Astrocyte (in vitro differentiated cells and primary cell): ENCODE measurements around the gene ADAM29. TPM values are rescaled to one million over a fixed set of nuclear protein-coding genes. Genes with fewer than 3 reads are reported as not detected.

ENCODE experiments used
- DNase-seq: peaks from one replicate; pipeline ENCODE4 v3.0.0-alpha.2; 2010; ENCODE audit warnings: low read depth
- FAIRE-seq: peaks from 2 replicates; lab custom pipeline; 2011; peaks lifted over from hg19 to GRCh38; lab: Jason Lieb, UNC
- H2AFZ ChIP-seq: 2 replicates; pipeline ENCODE4 v1.6.0; 2012; ENCODE audit warnings: low read depth, low read length, inconsistent platforms
- H3K27ac ChIP-seq: 2 replicates; pipeline ENCODE4 v1.5.1; 2011; ENCODE audit warnings: low read depth, low read length, inconsistent platforms
- H3K27me3 ChIP-seq: 2 replicates; pipeline ENCODE4 v1.6.0; 2011; ENCODE audit warnings: low read length, inconsistent platforms; ENCODE audit not compliant: insufficient read depth
- H3K36me3 ChIP-seq: 2 replicates; pipeline ENCODE4 v1.5.1; 2011; ENCODE audit warnings: low read length, inconsistent platforms; ENCODE audit not compliant: insufficient read depth
- H3K4me1 ChIP-seq: 2 replicates; pipeline ENCODE4 v1.5.1; 2011; ENCODE audit warnings: low read length, inconsistent platforms; ENCODE audit not compliant: insufficient read depth
- H3K4me2 ChIP-seq: 2 replicates; pipeline ENCODE4 v1.6.0; 2012; ENCODE audit warnings: low read length, inconsistent platforms
- H3K4me3 ChIP-seq: 2 replicates; pipeline ENCODE4 v1.5.1; 2011; ENCODE audit warnings: low read depth, mild to moderate bottlenecking, low read length, inconsistent platforms; ENCODE audit not compliant: insufficient read depth
- H3K79me2 ChIP-seq: 2 replicates; pipeline ENCODE4 v1.6.0; 2012; ENCODE audit warnings: mild to moderate bottlenecking, low read length, inconsistent platforms; ENCODE audit not compliant: insufficient read depth
- H3K9ac ChIP-seq: 2 replicates; pipeline ENCODE4 v1.6.0; 2012; ENCODE audit warnings: mild to moderate bottlenecking, low read length, inconsistent platforms
- H3K9me3 ChIP-seq: 2 replicates; pipeline ENCODE4 v1.5.1; 2012; ENCODE audit warnings: low read depth, mild to moderate bottlenecking, low read length, inconsistent platforms; ENCODE audit not compliant: insufficient read depth
- H4K20me1 ChIP-seq: 2 replicates; pipeline ENCODE4 v1.6.0; 2012; ENCODE audit warnings: low read length, inconsistent platforms; ENCODE audit not compliant: insufficient read depth
- H3K27ac Mint-ChIP-seq: one replicate; pipeline ENCODE4 v1.8.0; 2021; ENCODE audit warnings: mild to moderate bottlenecking, mixed read lengths; ENCODE audit not compliant: unreplicated experiment
- H3K27me3 Mint-ChIP-seq: one replicate; pipeline ENCODE4 v1.8.0; 2021; ENCODE audit warnings: low read depth, mixed read lengths; ENCODE audit not compliant: unreplicated experiment
- H3K36me3 Mint-ChIP-seq: one replicate; pipeline ENCODE4 v1.8.0; 2021; ENCODE audit warnings: low read depth, mixed read lengths; ENCODE audit not compliant: unreplicated experiment
- H3K4me1 Mint-ChIP-seq: one replicate; pipeline ENCODE4 v1.8.0; 2021; ENCODE audit warnings: low read depth, mixed read lengths; ENCODE audit not compliant: unreplicated experiment
- H3K4me3 Mint-ChIP-seq: one replicate; pipeline ENCODE4 v1.8.0; 2021; ENCODE audit warnings: mild to moderate bottlenecking, moderate library complexity, mixed read lengths; ENCODE audit not compliant: unreplicated experiment
- H3K9me3 Mint-ChIP-seq: one replicate; pipeline ENCODE4 v1.8.0; 2021; ENCODE audit warnings: mild to moderate bottlenecking, mixed read lengths; ENCODE audit not compliant: unreplicated experiment
- EZH2 ChIP-seq: IDR thresholded peaks from 2 replicates; pipeline ENCODE4 v1.6.1; 2012; ENCODE audit warnings: mild to moderate bottlenecking, low read length, inconsistent platforms; ENCODE audit not compliant: insufficient read depth
- total RNA-seq: library from RNA; stranded (reverse); gene quantifications from 2 replicates; pipeline ENCODE4 v1.2.1, GENCODE V29; 2021
- TF ChIP-seq, protein P1 (sequence below): IDR thresholded peaks from 2 replicates; pipeline ENCODE4 v1.5.1; 2011; ENCODE audit warnings: low read depth, mild to moderate bottlenecking, inconsistent platforms, low read length, moderate library complexity; ENCODE audit not compliant: insufficient read depth

The ADAM29 gene
- total RNA-seq, 1 donor from 2014 or later, result not detected

DNA sequence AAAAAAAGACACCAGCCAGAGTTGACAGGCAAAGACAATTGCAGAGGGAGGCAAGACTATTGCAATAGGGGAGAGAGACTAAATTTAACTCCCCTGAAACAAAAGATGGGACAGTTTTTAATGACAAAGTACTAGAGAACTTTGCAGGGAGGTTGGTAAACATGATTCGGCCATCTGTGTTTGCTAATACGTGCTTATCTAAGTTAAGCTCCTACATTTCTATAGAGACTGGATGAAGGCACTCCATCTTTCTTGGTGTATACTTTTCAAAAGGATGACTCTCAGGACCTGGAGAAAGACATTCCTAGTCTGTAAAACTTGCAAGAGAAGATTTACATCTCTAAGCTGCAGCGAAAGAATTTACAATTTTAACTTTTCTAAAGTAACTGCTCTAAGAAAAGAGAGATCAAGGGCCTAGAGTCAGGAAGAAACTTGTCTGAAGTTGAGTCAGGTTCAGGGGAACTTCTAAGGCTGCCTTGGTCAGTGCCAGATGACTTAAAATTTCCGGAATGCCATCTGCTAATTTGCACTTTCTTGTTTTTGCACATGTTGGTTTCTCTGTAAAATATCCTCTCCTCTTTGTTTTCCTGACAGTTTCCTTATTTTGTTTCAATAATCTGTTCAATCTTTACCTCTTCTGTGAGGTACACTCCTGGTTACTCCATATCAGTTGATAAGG is 10.6 kb downstream of the ADAM29 start:
- Mint-ChIP-seq H3K36me3 (no peaks in the 10 kb centered on the region), H3K9me3 (no peaks in the 10 kb centered on the region), H3K4me3 (no peak overlapping the region), H3K4me1 (no peaks in the 10 kb centered on the region), H3K27me3 (no peaks in the 10 kb centered on the region), H3K27ac (no peak overlapping the region)
- H3K9ac ChIP-seq, result no peak overlapping the region
- H3K4me3 ChIP-seq, result no peak overlapping the region
- no peaks in the 10 kb centered on the region for H3K36me3 ChIP-seq
- H3K27ac ChIP-seq, result no peak overlapping the region
- no peaks in the 10 kb centered on the region for H3K79me2 ChIP-seq
- H3K4me2 ChIP-seq, result no peak overlapping the region
- no peak overlapping the region for H2AFZ ChIP-seq
- DNase-seq (no peak), FAIRE-seq (no peak)
- H3K27me3 ChIP-seq, result no peaks in the 10 kb centered on the region
- no peaks in the 10 kb centered on the region for H4K20me1 ChIP-seq
- no peak for TF ChIP-seq EZH2
- TF ChIP-seq, protein P1, sequence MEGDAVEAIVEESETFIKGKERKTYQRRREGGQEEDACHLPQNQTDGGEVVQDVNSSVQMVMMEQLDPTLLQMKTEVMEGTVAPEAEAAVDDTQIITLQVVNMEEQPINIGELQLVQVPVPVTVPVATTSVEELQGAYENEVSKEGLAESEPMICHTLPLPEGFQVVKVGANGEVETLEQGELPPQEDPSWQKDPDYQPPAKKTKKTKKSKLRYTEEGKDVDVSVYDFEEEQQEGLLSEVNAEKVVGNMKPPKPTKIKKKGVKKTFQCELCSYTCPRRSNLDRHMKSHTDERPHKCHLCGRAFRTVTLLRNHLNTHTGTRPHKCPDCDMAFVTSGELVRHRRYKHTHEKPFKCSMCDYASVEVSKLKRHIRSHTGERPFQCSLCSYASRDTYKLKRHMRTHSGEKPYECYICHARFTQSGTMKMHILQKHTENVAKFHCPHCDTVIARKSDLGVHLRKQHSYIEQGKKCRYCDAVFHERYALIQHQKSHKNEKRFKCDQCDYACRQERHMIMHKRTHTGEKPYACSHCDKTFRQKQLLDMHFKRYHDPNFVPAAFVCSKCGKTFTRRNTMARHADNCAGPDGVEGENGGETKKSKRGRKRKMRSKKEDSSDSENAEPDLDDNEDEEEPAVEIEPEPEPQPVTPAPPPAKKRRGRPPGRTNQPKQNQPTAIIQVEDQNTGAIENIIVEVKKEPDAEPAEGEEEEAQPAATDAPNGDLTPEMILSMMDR, result no peak
- no peaks in the 10 kb centered on the region for H3K4me1 ChIP-seq
- H3K9me3 ChIP-seq, result no peaks in the 10 kb centered on the region

DNA sequence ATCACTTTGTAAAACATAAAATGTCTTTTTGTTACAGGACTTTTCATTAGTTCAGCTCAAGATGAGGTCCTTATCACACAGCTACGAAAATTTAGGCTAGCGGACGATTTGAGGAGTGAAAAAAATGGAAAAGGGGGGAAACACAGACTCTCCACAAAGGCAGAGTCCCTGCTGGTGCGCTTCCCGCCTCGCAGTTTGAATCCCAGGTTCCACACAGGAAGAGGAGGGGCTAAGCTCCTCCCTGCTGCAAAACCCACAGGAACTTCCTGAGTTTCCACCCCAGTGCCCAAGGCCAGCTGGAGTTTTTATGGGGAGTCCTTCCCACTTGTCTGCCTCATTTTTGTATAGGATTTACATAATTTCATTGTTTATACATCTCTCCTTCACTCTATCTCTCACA is 11.2 kb downstream of the ADAM29 start:
- H3K36me3 ChIP-seq, result no peaks in the 10 kb centered on the region
- H3K4me2 ChIP-seq, result no peak overlapping the region
- TF ChIP-seq, protein P1, result no peak
- no peak for TF ChIP-seq EZH2
- no peak overlapping the region for H3K9ac ChIP-seq
- Mint-ChIP-seq H3K4me3 (no peak overlapping the region), H3K36me3 (no peaks in the 10 kb centered on the region), H3K9me3 (no peaks in the 10 kb centered on the region), H3K4me1 (no peaks in the 10 kb centered on the region), H3K27me3 (no peaks in the 10 kb centered on the region), H3K27ac (no peak overlapping the region)
- no peaks in the 10 kb centered on the region for H3K4me1 ChIP-seq
- no peaks in the 10 kb centered on the region for H4K20me1 ChIP-seq
- no peak overlapping the region for H2AFZ ChIP-seq
- no peak overlapping the region for H3K27ac ChIP-seq
- no peak overlapping the region for H3K4me3 ChIP-seq
- H3K79me2 ChIP-seq, result no peaks in the 10 kb centered on the region
- no peak for FAIRE-seq
- H3K27me3 ChIP-seq, result no peaks in the 10 kb centered on the region
- no peak for DNase-seq
- H3K9me3 ChIP-seq, result no peaks in the 10 kb centered on the region

DNA sequence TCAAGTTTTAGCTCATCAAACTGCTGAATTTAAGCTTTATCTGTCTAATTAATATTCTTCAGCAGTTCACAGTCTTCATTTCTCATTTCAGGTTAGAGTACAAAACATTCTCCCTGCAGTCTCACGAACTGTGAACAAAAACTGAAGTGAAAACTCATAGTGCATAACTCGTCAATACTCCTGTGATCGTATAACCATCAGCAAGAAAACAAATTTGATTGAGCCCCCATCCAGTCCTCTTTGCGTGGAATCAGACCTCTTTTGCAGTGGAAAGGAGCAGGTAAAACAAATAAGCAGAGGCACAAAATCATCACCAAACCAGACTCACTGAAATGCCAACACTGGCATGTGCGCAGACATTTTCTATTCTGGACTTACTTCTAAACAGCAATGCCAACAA is 12.7 kb downstream of the ADAM29 start:
- H3K4me3 Mint-ChIP-seq, result no peak overlapping the region
- FAIRE-seq (no peak), DNase-seq (no peak)
- no peak for TF ChIP-seq EZH2
- TF ChIP-seq, protein P1, result no peak
- Histone ChIP-seq H3K4me2 (no peak overlapping the region), H3K36me3 (no peaks in the 10 kb centered on the region), H3K79me2 (no peaks in the 10 kb centered on the region), H2AFZ (no peak overlapping the region), H3K4me1 (no peaks in the 10 kb centered on the region), H3K9me3 (no peaks in the 10 kb centered on the region), H3K27me3 (no peaks in the 10 kb centered on the region), H3K9ac (no peak overlapping the region), H3K4me3 (no peak overlapping the region), H3K27ac (no peak overlapping the region), H4K20me1 (no peaks in the 10 kb centered on the region)
- H3K4me1 Mint-ChIP-seq, result no peaks in the 10 kb centered on the region
- H3K36me3 Mint-ChIP-seq, result no peaks in the 10 kb centered on the region
- no peaks in the 10 kb centered on the region for H3K27me3 Mint-ChIP-seq
- no peak overlapping the region for H3K27ac Mint-ChIP-seq
- no peaks in the 10 kb centered on the region for H3K9me3 Mint-ChIP-seq
